Stimulated activated CD8-positive, alpha-beta memory T cell treated with anti-CD3 and anti-CD28 coated beads, Interleukin-7, amount 100 ng/mL, for 4 hours (primary cell): Measurements from ENCODE around the gene IL36G.
"Not testable (repeated sequence)": the region's sequence is repeated elsewhere in the genome, so short reads cannot be mapped to it uniquely, and the experiment has no call there.

Experiments used
- DNase-seq, 2 donors: peaks; one replicate each; pipeline ENCODE4 v3.0.0-alpha.2; 2020; ENCODE audit warnings: low read depth in 2 of 2

Gene IL36G

GRCh38 chr2:112977559-112978056 is at the start of gene IL36G:
Gene IL36G (plus strand): TSS chr2:112978006. CDS start chr2:112978639, 633 bp downstream.
- no peak for DNase-seq

GRCh38 chr2:112933261-112933660 is 44.5 kb upstream of the IL36G start:
- no peak for DNase-seq

- DNase-seq = not testable (repeated sequence)
These were observed 43.7 kb upstream of the IL36G start for GRCh38 chr2:112934117-112934516.

- no peak for DNase-seq
These were observed 40.9 kb upstream of the IL36G start for GRCh38 chr2:112936927-112937232.

- DNase-seq = no peak
These were observed 38.9 kb upstream of the IL36G start for GRCh38 chr2:112938904-112939303.

GRCh38 chr2:112939425-112939824 is 38.4 kb upstream of the IL36G start:
- no peak for DNase-seq

GRCh38 chr2:112940859-112941625 is 36.8 kb upstream of the IL36G start:
- DNase-seq = no peak

GRCh38 chr2:112941753-112942653 is 35.8 kb upstream of the IL36G start:
- DNase-seq = peak; percentile 20 to 26

GRCh38 chr2:112942654-112943002 is 35.2 kb upstream of the IL36G start:
- DNase-seq = no peak

GRCh38 chr2:112944971-112945370 is 32.8 kb upstream of the IL36G start:
- DNase-seq = no peak

- DNase-seq = no peak
These were observed 31.7 kb upstream of the IL36G start for GRCh38 chr2:112946086-112946485.

- DNase-seq = no peak
These were observed 30.4 kb upstream of the IL36G start for GRCh38 chr2:112947374-112947773.

GRCh38 chr2:112949456-112949855 is 28.4 kb upstream of the IL36G start:
- no peak for DNase-seq

- no peak for DNase-seq
These were observed 23.4 kb upstream of the IL36G start for GRCh38 chr2:112954364-112954763.

- DNase-seq = no peak
These were observed 20.3 kb upstream of the IL36G start for GRCh38 chr2:112957511-112957910.

GRCh38 chr2:112958428-112959108 is 19.2 kb upstream of the IL36G start:
- DNase-seq = no peak

- DNase-seq = no peak
These were observed 18.5 kb upstream of the IL36G start for GRCh38 chr2:112959109-112959812.

GRCh38 chr2:112960230-112960825 is 17.5 kb upstream of the IL36G start:
- DNase-seq = no peak

- no peak for DNase-seq
These were observed 15.3 kb upstream of the IL36G start for GRCh38 chr2:112962308-112963175.

GRCh38 chr2:112967023-112967422 is 10.8 kb upstream of the IL36G start:
- DNase-seq = no peak
